Colon (tissue), 2 donors: ENCODE measurements around the gene SLC36A4.
"Not testable (repeated sequence)": the region's sequence is repeated elsewhere in the genome, so short reads cannot be mapped to it uniquely, and the experiment has no call there.

ENCODE experiments used
- FAIRE-seq: peaks from 2 replicates; lab custom pipeline; 2012; peaks lifted over from hg19 to GRCh38; lab: Jason Lieb, UNC
- donor health status: control.
- donor health status: control.

The SLC36A4 gene

GRCh38 chr11:93193731-93194130 lies 4.1 kb downstream of the SLC36A4 start:
- no peak for FAIRE-seq

- no peak for FAIRE-seq
Measured at GRCh38 chr11:93192163-93192562, 5.6 kb downstream of the SLC36A4 start.

DNA sequence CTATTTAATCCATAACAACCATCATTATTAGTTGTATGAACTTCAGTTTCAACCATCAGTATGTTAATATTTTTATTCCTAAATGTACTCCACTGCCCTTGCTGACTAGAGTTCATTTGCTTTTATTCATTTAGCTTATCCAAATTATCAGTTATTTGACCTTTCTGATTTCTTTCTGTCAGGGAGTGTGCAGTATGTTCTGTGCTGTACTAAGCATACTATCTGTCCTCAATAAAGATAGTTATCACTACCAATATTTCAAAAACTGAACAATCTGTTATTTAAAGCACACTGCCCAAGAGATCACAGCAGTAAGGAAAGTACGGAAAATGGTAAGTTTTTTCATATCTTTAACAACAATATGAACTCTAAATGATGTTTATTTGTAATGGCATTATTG lies 8.3 kb downstream of the SLC36A4 start:
- no peak for FAIRE-seq

DNA sequence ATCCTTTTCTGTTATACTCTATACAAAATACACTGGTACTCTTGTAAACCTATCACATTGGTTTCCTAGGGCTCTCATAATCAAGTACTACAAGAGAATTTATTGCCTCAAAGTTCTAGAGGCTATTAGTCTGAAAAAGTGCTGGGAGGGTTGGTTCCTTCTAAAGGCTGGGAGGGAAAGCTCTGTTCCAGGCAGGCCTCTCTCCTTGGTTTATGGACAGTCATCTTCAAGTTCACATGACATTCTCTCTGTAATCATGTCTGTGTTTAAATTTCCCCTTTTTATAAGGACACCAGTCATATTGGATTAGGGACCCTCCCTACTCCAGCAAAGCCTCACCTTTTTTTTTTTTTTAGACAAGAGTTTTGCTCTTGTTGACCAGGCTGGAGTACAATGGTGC lies 9.1 kb downstream of the SLC36A4 start:
- FAIRE-seq = no peak

- FAIRE-seq = no peak
Measured at GRCh38 chr11:93187290-93187689, 10.5 kb downstream of the SLC36A4 start.

- not testable (repeated sequence) for FAIRE-seq
Measured at GRCh38 chr11:93177891-93178290, 19.9 kb downstream of the SLC36A4 start.

DNA sequence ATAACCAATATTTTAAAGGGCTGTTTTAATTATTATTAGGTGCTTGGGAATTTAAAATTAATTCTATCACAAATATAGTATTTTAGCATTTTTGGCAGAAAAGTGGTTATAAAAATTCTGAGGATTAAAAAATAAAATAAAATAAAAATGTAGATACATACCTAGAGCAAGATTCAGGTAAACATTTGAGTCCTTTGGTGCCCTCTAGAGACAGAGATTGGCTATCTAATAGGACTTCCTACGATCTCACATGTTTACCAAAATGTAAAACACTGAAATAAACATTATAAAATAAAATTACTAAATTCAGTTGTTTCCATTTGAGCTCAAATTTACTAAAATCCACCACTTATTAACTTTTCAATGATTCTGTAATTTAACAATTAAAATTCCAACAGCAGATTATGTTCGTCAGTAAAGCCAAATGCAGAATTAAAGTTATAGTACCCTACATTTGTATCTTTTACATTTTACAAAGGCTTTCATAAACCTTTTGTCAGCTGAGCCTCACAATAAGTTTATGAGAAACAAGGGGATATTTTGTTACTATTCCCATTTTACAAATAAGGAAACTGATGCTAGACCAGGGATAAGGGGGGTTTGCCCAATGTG lies 27.7 kb downstream of the SLC36A4 start:
- no peak for FAIRE-seq

- no peak for FAIRE-seq
Measured at GRCh38 chr11:93169143-93169542, 28.6 kb downstream of the SLC36A4 start.

GRCh38 chr11:93166862-93167261 lies 30.9 kb downstream of the SLC36A4 start:
- no peak for FAIRE-seq

GRCh38 chr11:93166194-93166593 lies 31.6 kb downstream of the SLC36A4 start:
- no peak for FAIRE-seq

DNA sequence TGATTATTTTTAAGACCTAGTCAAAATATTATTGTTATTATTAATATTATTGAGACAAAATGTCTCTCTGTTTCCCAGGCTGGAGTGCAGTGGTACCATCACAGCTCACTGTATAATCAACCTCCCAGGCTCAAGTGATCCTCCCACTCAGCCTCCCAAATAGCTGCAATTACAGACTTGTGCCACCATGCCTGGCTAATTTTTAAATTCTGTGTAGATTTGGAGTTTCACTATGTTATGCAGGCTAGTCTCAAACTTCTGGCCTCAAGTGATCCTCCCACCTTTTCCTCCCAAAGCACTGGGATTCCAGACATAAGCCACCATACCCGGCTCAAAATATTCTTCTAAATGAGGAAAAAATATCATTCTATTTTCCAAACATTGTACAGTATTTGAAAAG lies 37.0 kb downstream of the SLC36A4 start:
- FAIRE-seq = no peak

DNA sequence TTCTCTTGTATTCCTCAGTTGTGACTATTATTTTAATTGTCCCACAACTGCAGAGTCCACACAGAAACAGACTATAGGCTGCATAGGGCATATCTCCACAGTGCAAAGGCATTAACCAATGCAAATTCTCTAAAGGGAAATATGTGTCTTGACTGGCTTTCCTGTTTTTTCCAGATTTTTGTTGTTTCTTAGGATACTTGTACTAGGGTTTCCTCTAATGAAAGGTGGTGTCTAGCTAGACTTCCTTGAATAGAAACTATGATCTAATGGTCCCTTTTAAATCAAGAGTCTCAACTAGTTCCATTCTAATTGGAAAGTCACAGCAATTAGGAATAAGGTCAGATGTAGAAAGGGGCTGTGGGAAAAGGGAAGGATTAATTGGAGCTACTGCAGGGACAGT lies 37.6 kb downstream of the SLC36A4 start:
- FAIRE-seq = no peak

DNA sequence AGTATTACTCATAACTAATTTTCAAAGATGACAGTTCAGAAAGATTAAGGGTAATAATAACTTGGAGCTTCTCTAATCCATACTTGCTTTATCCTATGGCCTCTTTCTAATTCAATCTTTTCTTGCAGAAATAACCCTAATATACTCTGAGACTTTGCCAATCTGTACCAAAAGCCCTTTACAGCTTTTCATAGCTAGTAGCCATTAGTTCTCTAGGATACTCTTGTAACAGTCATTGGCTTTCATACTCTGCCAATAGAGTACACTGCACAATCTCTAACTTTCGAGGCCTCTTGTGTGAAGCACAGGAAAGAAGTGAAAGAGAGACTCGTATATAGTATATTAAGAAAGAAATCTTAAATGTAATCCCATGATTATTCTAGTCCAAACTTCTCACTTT lies 38.1 kb downstream of the SLC36A4 start:
- no peak for FAIRE-seq

- no peak for FAIRE-seq
Measured at GRCh38 chr11:93155738-93156137, 42.1 kb downstream of the SLC36A4 start.

DNA sequence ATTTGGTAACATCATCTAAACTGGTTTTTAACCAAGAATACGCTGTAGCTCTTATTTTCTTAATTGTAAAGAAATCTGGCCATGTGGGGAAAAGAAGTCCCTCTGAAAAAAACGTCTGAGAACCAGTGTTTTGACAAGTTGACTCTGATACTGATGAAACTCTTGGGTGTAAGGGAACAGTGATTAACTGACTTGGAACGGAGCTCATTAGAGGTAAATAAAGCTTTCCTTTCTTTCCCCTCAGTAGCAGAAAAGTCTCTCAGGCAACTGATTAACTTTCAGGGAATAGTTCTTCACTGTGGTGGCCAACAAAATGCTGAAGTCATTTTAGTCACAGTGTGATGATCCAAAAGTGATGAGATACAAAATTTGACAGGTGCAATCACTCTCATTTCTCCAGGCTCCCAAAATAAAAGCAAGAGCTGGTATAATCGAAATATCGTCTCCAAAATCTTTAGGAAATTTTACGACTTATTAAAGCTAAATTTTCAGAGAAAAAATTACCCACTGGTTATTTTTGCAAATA lies 52.3 kb downstream of the SLC36A4 start:
- FAIRE-seq = no peak

GRCh38 chr11:93143800-93144199 lies 54.0 kb downstream of the SLC36A4 start:
- FAIRE-seq = no peak

DNA sequence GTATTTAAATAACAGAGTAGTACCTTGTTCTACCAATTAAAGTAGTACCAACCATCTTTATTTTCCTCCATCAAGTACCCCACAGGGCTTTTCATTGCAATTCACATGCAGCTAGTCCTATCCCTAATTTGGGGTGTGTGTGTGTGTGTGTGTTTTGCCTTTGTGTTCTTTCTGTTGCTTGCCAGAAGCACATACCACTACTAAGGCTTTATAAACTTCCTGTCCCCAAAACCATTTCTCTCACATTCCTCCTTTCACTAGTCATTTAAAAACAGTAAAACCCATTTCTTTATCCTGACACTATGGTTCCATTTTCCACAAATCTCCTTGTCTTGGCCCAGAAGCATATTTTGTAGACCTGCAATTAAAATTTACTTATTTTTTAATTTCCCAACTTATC lies 54.6 kb downstream of the SLC36A4 start:
- no peak for FAIRE-seq

DNA sequence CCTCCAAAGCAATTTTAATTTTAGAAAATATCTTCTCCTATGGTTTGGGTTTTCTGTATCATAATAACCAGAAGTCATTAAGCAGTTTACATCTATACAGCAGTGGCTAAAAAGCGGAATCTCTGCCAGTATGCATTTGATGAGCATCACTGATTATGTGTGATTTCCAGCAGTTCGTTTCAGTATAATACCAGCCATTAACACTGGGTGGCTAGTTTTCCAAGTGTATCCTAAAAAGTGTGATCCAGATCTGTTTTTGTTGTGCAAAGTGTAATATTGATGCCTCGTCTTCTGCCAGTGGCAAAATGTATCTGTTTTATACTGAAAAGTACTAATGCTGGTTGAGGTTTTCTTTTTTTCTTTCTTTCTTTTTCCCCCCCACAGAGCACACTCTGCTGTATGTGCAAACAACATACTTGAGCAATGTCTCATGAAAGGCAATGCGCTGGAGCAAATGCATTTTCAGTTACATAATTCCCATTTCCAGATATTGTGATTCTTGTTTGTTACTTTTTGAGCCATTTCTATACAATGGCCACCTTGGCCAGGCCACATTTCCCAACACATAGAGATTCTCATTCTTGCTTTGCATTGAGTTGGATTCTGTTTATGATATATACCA lies 64.2 kb downstream of the SLC36A4 start:
- FAIRE-seq = no peak

DNA sequence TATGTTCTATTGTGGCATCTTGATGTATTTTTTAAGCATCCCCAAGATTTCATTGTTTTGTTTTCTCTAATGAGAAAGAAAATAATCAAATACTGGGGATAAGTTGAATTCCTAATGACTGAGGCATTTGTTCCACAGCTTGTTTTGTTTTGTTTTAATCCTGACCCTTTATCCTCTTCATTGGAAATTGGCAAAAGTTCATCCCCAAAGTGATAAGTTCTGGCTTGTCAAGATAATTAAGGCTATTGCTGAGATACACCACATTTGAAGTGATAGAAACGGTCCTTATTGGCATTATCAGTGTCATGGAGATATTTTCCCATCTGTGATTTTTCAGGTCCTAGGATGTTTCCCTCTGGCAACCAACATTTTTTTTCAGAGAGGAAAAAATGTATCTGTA lies 65.0 kb downstream of the SLC36A4 start:
- no peak for FAIRE-seq

- FAIRE-seq = no peak
Measured at GRCh38 chr11:93131709-93132108, 66.1 kb downstream of the SLC36A4 start.

- no peak for FAIRE-seq
Measured at GRCh38 chr11:93128574-93128973, 69.2 kb downstream of the SLC36A4 start.

DNA sequence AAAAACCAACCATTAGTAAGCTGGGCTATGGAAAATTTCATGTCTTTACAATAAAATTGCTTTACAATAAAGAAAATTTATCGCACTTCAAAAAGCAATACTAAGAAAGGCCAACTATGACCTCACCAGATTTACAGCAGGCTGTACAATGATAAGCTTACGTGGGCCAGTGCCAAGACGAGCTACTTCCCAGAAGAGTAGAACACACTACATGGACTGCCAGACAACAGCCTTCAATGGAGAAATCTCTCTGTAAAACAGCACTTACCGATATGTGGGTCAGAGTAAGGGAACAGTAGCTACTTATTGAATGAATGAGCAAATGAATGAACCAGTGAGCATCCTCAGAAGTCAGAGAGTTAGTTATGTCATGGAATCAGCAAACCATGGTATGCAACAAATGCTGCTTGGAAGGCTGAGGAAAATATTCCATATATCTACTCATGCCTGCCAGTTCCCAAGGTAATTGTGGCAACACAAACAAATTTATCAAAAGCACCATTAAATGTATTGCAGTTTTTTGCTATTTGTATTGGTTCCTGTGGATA lies 74.4 kb downstream of the SLC36A4 start:
- no peak for FAIRE-seq

DNA sequence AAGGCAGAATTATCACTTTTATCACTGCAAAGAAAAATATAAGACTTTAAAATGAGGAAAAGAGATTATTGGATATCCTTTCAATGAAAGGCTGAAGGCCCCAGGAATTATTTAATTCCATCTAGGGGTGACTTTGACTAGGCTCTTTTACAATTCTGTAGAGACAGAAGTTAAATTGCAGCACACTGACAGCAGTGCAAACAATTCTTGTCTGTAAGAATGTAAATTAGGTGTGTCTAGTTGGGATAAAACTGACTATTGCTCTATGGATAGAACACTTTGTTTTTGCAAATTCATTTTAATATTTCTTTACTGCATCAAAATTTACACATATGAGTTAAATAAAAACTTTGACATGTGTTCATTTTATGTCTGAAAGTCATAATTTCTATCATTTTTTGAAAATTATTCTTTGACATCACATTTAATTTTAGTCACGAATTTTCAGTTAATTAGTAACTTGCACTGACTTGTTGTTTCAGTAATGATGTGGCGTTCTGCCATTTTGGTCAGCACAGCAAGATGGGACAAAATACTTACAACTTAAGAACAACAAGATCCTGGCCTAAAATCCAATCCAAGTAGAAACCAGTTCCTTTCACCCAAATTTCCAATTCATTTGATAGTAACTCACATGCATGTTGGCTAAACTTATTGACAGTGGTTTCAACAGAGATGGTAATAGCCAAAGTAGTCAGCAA lies 75.1 kb downstream of the SLC36A4 start:
- FAIRE-seq = no peak
